H1 (cell line): ENCODE results near the gene ATXN7L3B.

Experiments
- ATF2 ChIP-seq: IDR thresholded peaks from 2 replicates; pipeline ENCODE4 v1.6.1; 2012; ENCODE audit warnings: low read length, inconsistent platforms
- CHD2 ChIP-seq: IDR thresholded peaks from 2 replicates; pipeline ENCODE4 v1.6.1; 2012; ENCODE audit warnings: low read length, improper control_type of control experiment
- CTCF ChIP-seq, 3 experiments: IDR thresholded peaks; 1 replicate in 2 of 3; 2 replicates in 1 of 3; pipeline versions ENCODE4 v1.5.1 to v1.6.1; 2011; ENCODE audit warnings: low read length in 3 of 3, mild to moderate bottlenecking in 3 of 3, inconsistent platforms in 2 of 3, low read depth in 1 of 3, moderate library complexity in 1 of 3; ENCODE audit not compliant: insufficient read depth in 1 of 3; ENCODE audit errors: control extremely low read depth in 1 of 3
- HDAC2 ChIP-seq, 2 experiments: fragments of 300-600 bp in 1 of 2; sonication (generic) in 1 of 2; IDR thresholded peaks; 2 replicates each; pipeline ENCODE4 v1.6.1; 2011 to 2012; ENCODE audit warnings: low read depth in 2 of 2, low read length in 2 of 2, mild to moderate bottlenecking in 2 of 2, moderate library complexity in 2 of 2, borderline replicate concordance in 1 of 2, inconsistent platforms in 1 of 2
- MAX ChIP-seq: IDR thresholded peaks from 2 replicates; pipeline ENCODE4 v1.6.1; 2012; ENCODE audit warnings: inconsistent platforms
- POLR2A ChIP-seq, 2 experiments: IDR thresholded peaks; 1 replicate in 1 of 2; 2 replicates in 1 of 2; pipeline ENCODE4 v1.6.1; 2011; ENCODE audit warnings: low read depth in 2 of 2, low read length in 2 of 2, mild to moderate bottlenecking in 2 of 2; ENCODE audit errors: control extremely low read depth in 1 of 2
- POLR2AphosphoS5 ChIP-seq: IDR thresholded peaks from 2 replicates; pipeline ENCODE4 v1.6.1; 2011; ENCODE audit warnings: low read depth, low read length
- SP4 ChIP-seq: IDR thresholded peaks from 2 replicates; pipeline ENCODE4 v1.6.1; 2012; ENCODE audit warnings: low read length, inconsistent platforms
- USF2 ChIP-seq: IDR thresholded peaks from 2 replicates; pipeline ENCODE4 v1.6.1; 2011; ENCODE audit warnings: low read length, improper control_type of control experiment
- YY1 ChIP-seq: IDR thresholded peaks from 2 replicates; pipeline ENCODE4 v1.6.1; 2011; ENCODE audit warnings: low read depth, mild to moderate bottlenecking, low read length
- ZNF274 ChIP-seq: IDR thresholded peaks from 2 replicates; pipeline ENCODE4 v1.7.0; 2012; ENCODE audit warnings: low read length, borderline replicate concordance; ENCODE audit errors: extremely low read depth

- TF ChIP-seq ATF2 (no peak), CTCF (IDR thresholded peaks at IDR 0.05; ENCODE audit: control extremely low read depth in 1 of 3, insufficient read depth in 1 of 3, low read depth in 1 of 3, low read length in 3 of 3) (no peak), POLR2AphosphoS5 (no peak; the same call in 1 of the 2 replicates), SP4 (no peak), MAX (no peak), POLR2A (IDR thresholded peaks at IDR 0.05; ENCODE audit: control extremely low read depth in 1 of 2, low read depth in 2 of 2, low read length in 2 of 2) (0 out of 3 replicates have a peak, but pooled peaks of 1 of the 2 experiments have one; percentile 8), HDAC2 (IDR thresholded peaks at IDR 0.05; ENCODE audit: borderline replicate concordance in 1 of 2, low read depth in 2 of 2, low read length in 2 of 2) (no peak), CHD2 (no peak), YY1 (no peak), USF2 (no peak), ZNF274 (no peak)
These were observed 1.0 kb downstream of the ATXN7L3B start for GRCh38 chr12:74538491-74539258.
